OCI-LY7 (cell line): ENCODE measurements around the gene STOM. TPM values are rescaled to one million over a fixed set of nuclear protein-coding genes. Genes with fewer than 3 reads are reported as not detected.

Source experiments
- BruUV-seq: library from RNA; stranded (reverse); fragments of 400-500 nt; replicated peaks from 2 replicates; lab custom pipeline; 2021; lab: Mats Ljungman, UMichigan
- CTCF ChIA-PET: fragments of 300-600 bp; sonication (Branson Sonifier 250); formaldehyde crosslinking; loops from one replicate; lab custom pipeline; 2022; ENCODE audit warnings: antibody characterized with exemption; ENCODE audit not compliant: unreplicated experiment; lab: Charles Lee
- POLR2A ChIA-PET: fragments of 300-600 bp; sonication (Branson Sonifier 250); formaldehyde crosslinking; loops from one replicate; lab custom pipeline; 2022; ENCODE audit warnings: antibody characterized with exemption; lab: Charles Lee
- DNase-seq: peaks from one replicate; pipeline ENCODE4 v3.0.0-alpha.2; 2015; ENCODE audit warnings: low spot score
- H2AFZ ChIP-seq: fragments of 200-600 bp; sonication (generic), shearing (Covaris generic); 2 replicates; pipeline ENCODE4 v1.6.1; 2014; ENCODE audit warnings: mild to moderate bottlenecking, antibody characterized with exemption, low read length, moderate library complexity
- H3K27ac ChIP-seq: fragments of 200-600 bp; sonication (generic); 2 replicates; pipeline ENCODE4 v1.5.1; 2014; ENCODE audit warnings: mixed run types, low read depth, mild to moderate bottlenecking, moderate library complexity, low read length, inconsistent platforms; ENCODE audit not compliant: poor library complexity, severe bottlenecking
- H3K36me3 ChIP-seq: fragments of 200-600 bp; sonication (generic); 2 replicates; pipeline ENCODE4 v1.6.1; 2014; ENCODE audit warnings: mild to moderate bottlenecking, antibody characterized with exemption, low read length, moderate library complexity, mixed read lengths; ENCODE audit not compliant: insufficient read depth
- H3K4me1 ChIP-seq: fragments of 200-600 bp; sonication (generic); 2 replicates; pipeline ENCODE4 v1.5.1; 2014; ENCODE audit warnings: mild to moderate bottlenecking, low read length; ENCODE audit not compliant: insufficient read depth, poor library complexity, severe bottlenecking
- H3K4me2 ChIP-seq: fragments of 200-600 bp; sonication (generic); 2 replicates; pipeline ENCODE4 v1.6.1; 2014; ENCODE audit warnings: mild to moderate bottlenecking, low read length
- H3K4me3 ChIP-seq: fragments of 200-600 bp; sonication (generic); 2 replicates; pipeline ENCODE4 v1.5.1; 2014; ENCODE audit warnings: mild to moderate bottlenecking, low read depth, low read length; ENCODE audit not compliant: poor library complexity, severe bottlenecking
- H3K79me2 ChIP-seq: fragments of 200-600 bp; sonication (generic); 2 replicates; pipeline ENCODE4 v1.6.1; 2016; ENCODE audit warnings: low read depth, mild to moderate bottlenecking, low read length, moderate library complexity, mixed read lengths; ENCODE audit not compliant: insufficient read depth
- H3K9me2 ChIP-seq: fragments of 200-600 bp; sonication (generic); 2 replicates; pipeline ENCODE4 v1.6.1; 2016; ENCODE audit warnings: mild to moderate bottlenecking, low read length, mixed read lengths; ENCODE audit not compliant: insufficient read depth
- H3K9me3 ChIP-seq: fragments of 200-600 bp; sonication (generic); 2 replicates; pipeline ENCODE4 v1.6.1; 2014; ENCODE audit warnings: mild to moderate bottlenecking, mixed run types, low read length, mixed read lengths
- H4K20me1 ChIP-seq: fragments of 200-600 bp; sonication (generic); 2 replicates; pipeline ENCODE4 v1.6.1; 2014; ENCODE audit warnings: mild to moderate bottlenecking, antibody characterized with exemption, low read length, moderate library complexity, mixed read lengths; ENCODE audit not compliant: insufficient read depth
- EZH2phosphoT487 ChIP-seq: fragments of 200-600 bp; sonication (generic); IDR thresholded peaks from 2 replicates; pipeline ENCODE4 v1.6.1; 2018; ENCODE audit warnings: low read depth, borderline replicate concordance, mild to moderate bottlenecking, mixed run types, antibody characterized with exemption, low read length, moderate library complexity, mixed read lengths
- intact Hi-C: fragments of 100-400 bp; cut with micrococcal nuclease; formaldehyde crosslinking; loops from one replicate; pipeline ENCODE4 v1.10.0; 2022; ENCODE audit not compliant: unreplicated experiment
- total RNA-seq, 2 experiments: library from RNA; depleted of rRNA in 1 of 2; stranded (reverse); fragments of >200 nt in 1 of 2; shearing (Covaris generic) in 1 of 2; gene quantifications; 2 replicates each; pipeline ENCODE4 v1.2.3, GENCODE V29; 2014 to 2022
- TF ChIP-seq, protein P1 (sequence below): fragments of 200-600 bp; sonication (generic); conservative IDR thresholded peaks from 2 replicates; pipeline ENCODE4 v1.5.1; 2014; ENCODE audit warnings: mild to moderate bottlenecking, antibody characterized with exemption, low read length, moderate library complexity, mixed read lengths

The STOM gene
- total RNA-seq, 2 experiments from 2014 or later: 5.7 to 7.3 TPM

- POLR2A ChIA-PET: no interaction called here
Measured at GRCh38 chr9:121299467-121300282, 70.4 kb downstream of the STOM start.

DNA sequence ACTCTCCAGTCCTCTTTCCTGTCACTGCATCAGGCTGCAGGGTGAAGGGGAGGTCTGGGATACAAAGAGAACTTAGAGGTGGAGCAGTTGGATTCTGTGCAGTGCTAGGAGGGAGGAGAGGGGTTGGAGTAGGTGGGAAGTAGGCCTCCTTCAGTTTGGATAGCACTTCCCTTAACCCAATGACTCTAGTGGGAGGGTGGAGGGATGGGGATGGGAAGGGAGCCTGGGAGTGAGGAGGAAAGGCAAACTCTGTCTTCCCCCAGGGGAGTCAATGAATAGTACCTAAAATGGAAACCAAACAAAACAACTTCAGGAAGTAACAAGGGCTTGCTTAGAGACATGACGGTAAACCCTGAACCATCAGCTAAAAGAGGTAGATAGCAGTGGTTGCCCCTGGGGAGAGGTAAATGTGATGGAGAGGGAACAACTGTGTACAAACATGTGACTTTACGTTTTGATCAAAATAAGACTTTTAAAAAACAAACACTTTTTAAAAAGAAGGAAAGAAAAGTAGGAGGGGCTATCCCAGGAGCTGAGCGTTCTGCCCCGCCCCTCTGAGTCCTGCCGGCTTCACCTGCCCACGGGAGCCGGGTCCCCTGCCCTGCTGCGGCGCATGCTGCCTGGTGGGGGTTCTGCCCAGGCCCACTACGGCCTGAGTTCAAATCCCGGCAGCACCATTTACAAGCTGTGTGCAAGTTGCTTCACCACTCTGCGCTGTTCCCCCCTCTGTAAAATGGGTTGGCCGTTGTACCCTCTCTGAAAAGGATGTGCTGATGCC lies 71.2 kb downstream of the STOM start:
- no peaks in the 10 kb centered on the region for H3K9me3 ChIP-seq
- DNase-seq: no peak
- TF ChIP-seq, protein P1, sequence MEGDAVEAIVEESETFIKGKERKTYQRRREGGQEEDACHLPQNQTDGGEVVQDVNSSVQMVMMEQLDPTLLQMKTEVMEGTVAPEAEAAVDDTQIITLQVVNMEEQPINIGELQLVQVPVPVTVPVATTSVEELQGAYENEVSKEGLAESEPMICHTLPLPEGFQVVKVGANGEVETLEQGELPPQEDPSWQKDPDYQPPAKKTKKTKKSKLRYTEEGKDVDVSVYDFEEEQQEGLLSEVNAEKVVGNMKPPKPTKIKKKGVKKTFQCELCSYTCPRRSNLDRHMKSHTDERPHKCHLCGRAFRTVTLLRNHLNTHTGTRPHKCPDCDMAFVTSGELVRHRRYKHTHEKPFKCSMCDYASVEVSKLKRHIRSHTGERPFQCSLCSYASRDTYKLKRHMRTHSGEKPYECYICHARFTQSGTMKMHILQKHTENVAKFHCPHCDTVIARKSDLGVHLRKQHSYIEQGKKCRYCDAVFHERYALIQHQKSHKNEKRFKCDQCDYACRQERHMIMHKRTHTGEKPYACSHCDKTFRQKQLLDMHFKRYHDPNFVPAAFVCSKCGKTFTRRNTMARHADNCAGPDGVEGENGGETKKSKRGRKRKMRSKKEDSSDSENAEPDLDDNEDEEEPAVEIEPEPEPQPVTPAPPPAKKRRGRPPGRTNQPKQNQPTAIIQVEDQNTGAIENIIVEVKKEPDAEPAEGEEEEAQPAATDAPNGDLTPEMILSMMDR: no peak
- no peak for TF ChIP-seq EZH2phosphoT487
- intact Hi-C loops: no loop called here
- H3K4me3 ChIP-seq: no peak overlapping the region
- CTCF ChIA-PET: no interaction called here
- no peaks in the 10 kb centered on the region for H3K79me2 ChIP-seq
- no peak overlapping the region for H3K27ac ChIP-seq
- no peak overlapping the region for H2AFZ ChIP-seq
- POLR2A ChIA-PET: interaction anchor here (0.6 kb wide), 1 partner anchor 719 kb away, joined by 3 read pairs; no protein-coding TSS in a partner anchor
- no peaks in the 10 kb centered on the region for H4K20me1 ChIP-seq
- H3K9me2 ChIP-seq: no peaks in the 10 kb centered on the region
- peaks cover 3% of the 10 kb centered on the region for H3K4me1 ChIP-seq
- no peaks in the 10 kb centered on the region for H3K36me3 ChIP-seq
- no TSS peak for BruUV-seq
- H3K4me2 ChIP-seq: peak overlapping the region; percentile 17; the same call in 1 of the 2 replicates

More at GRCh38 chr9:121299467-121300282, 70.4 kb downstream of the STOM start:
- Histone ChIP-seq H3K4me3 (no peak overlapping the region), H3K9me2 (no peaks in the 10 kb centered on the region), H2AFZ (no peak overlapping the region), H3K79me2 (no peaks in the 10 kb centered on the region), H4K20me1 (no peaks in the 10 kb centered on the region), H3K27ac (no peak overlapping the region), H3K36me3 (no peaks in the 10 kb centered on the region), H3K4me1 (peaks cover 3% of the 10 kb centered on the region), H3K9me3 (no peaks in the 10 kb centered on the region), H3K4me2 (peak overlapping the region; percentile 17; the same call in 1 of the 2 replicates)
- no peak for TF ChIP-seq EZH2phosphoT487
- TF ChIP-seq, protein P1: no peak
- intact Hi-C loops: no loop called here
- CTCF ChIA-PET: no interaction called here
- no TSS peak for BruUV-seq
- DNase-seq: no peak
